HG03039 (cell line): ENCODE results near the gene HSD17B10.
"Not testable (repeated sequence)": the region's sequence is repeated elsewhere in the genome, so short reads cannot be mapped to it uniquely, and the experiment has no call there.

ENCODE experiments used
- ATAC-seq: cut with Tn5 transposase; IDR thresholded peaks from one replicate; pipeline ENCODE4 v1.9.1; 2021; ENCODE audit warnings: mild to moderate bottlenecking, moderate library complexity; ENCODE audit not compliant: unreplicated experiment

Gene HSD17B10

DNA sequence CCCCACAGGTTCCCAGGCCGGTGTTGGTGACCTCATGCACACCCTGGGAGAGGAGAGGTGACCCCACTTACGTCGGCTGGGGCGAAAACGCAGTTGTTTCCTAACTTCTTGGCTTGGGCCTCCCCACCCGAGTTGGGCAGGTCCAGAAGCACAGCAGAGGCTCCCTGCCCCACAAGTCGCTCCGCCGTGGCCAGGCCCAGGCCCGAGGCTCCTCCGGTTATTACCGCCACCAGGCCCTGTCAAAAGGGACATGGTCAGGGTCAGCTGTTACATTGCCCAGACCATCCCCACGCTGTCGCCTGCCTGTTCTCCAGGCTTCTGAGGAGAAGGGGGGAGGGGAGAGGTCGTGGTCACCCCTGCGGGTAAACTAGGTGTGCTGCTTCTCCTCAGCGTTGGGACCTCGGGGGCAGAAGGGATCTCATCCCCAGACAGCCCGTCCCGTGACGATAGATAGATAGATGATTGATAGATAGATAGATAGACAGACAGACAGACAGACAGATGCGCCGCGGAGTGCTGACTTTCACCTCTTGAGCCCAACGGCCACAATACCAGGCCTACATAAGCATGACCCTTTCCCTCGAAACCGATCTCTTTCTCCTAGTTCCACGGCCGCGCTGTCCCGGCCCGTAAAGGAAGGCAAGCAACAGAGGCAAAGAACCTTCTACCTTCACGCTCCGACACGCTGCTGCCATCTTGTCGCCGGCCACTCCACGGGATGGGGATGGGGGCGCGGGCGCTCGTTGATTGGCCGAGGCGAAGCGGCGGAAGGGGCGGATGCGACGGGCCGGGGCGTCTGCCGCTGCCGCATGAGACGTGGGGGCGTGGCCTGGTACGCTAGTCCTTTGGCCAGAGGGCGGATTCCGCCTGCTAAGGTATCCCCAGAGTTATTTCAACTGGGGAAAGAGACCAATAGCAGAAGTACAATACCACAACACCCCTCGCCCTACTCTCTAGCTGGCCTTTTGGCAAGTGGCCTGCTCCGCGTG is at the start of gene HSD17B10:
Gene HSD17B10 (minus strand): TSS at position 720 of the 989 bp plus-strand sequence. CDS start 25 bp downstream, at position 695.
- peak; percentile 90 for ATAC-seq

DNA sequence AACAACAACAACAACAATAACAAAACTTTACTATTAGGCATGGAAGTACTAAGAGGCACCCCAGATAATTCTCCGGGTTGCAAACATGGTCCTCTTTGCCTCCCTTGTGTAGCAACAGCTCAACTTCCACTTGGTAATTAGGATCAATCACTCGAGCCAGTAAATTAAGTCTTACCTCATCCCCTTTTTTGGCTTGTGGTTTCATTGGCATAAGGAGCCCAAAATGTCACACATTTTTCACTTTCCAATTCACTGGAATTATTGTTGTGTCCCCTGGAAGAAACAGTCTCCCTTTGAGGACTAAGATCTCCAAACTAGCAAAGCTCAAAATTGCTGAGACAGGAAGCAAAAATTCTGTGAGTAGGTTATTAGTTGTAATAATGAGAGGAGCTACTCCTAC is 49.2 kb upstream of the HSD17B10 start:
- no peak for ATAC-seq

DNA sequence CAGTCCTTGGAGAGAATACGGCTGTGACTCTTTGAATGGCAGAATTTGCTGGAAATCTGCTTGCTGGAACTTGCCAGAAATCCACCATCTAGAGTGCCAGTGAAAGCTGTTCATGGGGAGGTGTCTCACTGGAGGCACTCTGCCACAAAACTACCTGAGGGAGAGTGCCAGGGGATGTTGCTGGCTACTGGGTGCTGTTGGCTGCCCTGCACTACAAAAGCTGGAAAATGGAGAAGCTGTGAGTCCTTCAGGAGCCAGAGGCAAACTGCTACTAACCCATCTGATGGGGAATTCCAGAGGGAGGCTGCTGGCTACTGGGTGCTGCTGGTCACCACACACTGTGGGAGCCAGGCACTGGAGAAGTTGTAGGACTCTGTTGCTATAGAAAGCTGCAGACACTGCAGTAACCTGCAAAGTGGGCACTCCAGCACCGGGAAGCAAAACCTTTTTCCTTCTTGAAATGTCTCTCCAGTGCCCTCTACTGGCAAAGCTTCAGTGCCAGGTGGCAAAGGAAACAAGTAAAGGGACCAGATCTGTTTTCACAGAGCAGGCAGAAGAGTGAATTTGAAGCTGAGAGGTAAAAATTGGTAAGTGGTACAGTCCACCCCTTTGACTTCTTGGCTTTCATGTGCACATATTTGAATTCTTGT is 47.8 kb upstream of the HSD17B10 start:
- ATAC-seq: no peak

DNA sequence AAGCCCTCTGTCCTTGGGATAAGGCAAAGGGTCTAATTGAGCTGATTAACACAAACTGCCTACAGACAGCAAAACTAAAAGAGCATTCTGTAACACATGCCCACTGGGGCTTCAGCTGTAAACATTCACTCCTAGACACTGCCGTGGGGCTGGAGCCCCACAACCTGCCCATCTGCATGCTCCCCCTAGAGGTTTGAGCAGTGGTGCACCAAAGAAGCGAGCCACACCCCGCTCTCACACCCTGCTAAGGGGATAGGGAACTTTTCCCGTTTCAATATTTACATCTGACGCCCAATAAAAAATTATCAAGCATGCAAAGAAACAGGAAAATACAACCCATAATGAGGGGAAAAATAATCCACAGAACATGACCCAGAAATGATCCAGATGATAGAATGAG is 46.9 kb upstream of the HSD17B10 start:
- no peak for ATAC-seq

DNA sequence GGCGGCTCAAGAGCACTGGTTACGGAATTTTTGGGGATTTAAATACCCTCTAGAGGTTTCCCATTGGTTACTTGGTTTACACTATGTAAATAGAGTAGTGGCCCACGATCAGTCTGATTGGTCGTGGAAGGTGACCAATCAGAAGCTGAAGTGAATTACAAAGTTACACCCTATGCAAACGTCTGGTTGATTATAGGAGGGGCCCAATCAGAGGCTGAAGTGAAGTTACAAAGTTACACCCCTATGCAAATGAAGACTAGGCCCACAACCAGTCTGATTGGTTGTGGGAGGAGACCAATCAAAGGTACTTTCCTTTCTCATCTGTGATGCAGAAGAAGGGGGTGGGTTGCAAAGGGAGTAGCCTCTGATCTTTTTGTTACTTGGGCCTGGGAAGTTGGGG is 45.1 kb upstream of the HSD17B10 start:
- no peak for ATAC-seq

DNA sequence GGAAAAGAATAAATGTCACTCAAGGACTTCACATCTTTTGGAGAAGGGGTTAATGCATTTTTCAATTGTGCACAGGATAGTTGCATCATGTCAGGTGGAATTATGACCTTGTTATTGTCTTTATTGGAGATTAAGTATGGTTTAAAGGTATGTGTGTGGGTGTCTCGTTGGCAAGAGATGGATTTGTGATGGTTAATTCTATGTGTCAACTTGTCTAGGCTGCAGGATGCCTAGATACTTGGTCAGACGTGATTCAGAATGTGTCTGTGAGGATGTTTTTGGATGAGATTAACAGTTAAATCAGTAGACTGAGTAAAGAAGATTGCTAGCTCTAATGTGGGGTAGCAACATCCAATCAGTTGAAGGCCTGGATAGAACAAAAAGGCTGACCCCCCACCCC is 42.2 kb upstream of the HSD17B10 start:
- ATAC-seq: no peak

DNA sequence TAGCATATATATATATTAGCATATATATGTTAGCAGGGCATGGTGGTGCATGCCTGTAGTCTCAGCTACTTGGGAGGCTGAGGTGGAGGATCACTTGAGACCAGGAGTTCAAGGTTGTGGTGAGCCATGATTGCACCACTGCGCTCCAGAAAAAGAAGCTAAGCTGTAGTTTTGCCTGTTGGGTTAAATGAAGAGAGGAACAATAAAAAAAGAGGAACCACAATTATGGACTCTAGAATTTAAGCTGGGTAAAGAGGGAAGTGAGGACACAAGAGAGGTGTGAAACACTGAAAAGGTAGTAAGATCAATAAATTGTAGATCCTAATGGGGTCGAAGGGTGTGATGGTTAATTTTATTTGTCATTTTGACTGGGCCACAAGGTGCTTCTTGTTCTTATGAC is 40.5 kb upstream of the HSD17B10 start:
- ATAC-seq: no peak

DNA sequence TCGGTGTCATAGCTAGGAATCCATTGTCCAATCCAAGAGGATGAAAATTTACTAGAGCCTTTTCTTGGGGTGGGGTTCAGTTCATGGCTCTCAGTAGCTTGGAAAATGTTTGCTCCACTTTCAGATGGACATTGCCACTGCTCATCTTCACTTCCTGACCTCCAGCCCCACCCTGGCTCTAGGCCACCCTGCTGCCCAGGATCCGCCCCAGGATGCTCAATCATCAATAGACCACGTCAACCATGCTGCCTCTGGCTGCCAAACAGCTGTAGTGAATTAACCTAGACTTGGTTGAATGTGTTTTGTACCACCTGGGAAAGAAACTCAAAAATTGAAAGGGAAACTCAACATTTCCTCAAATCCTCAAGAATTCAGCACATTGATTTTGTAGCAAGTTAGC is 37.2 kb upstream of the HSD17B10 start:
- no peak for ATAC-seq

DNA sequence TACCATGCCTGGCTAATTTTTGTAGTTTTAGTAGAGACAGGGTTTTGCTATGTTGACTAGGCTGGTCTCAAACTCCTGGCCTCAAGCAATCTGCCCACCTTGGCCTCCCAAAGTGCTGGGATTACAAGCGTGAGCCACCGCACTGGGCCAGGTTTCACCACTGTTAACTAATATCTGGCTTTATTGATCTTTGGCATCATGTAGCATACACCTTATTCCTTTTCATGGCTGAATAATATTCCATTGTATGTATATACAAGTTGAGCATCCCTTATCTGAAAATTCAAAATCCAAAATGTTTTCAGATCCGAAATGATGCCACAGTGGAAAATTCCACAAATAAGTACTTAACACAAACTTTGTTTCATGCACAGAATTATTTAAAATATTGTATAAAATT is 34.5 kb upstream of the HSD17B10 start:
- ATAC-seq: not testable (repeated sequence)

DNA sequence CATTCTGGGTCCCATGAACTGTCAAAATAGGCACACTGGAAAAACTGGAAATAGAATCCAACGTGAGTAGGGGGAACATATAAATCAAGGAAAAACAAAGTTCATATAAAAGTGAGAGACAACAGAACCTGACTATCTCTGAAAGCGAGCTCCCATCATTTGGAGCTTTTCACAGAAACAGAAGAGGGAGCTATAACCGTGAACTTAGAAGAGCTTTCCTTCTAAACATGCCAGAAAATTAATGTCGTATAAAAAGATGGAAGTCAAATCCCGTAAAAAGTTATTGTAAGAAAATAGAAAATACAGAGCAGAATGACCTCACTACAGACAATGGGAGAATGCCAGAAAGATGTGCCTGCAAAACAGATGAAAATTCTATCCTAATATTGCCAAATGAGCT is 23.9 kb upstream of the HSD17B10 start:
- ATAC-seq: no peak

DNA sequence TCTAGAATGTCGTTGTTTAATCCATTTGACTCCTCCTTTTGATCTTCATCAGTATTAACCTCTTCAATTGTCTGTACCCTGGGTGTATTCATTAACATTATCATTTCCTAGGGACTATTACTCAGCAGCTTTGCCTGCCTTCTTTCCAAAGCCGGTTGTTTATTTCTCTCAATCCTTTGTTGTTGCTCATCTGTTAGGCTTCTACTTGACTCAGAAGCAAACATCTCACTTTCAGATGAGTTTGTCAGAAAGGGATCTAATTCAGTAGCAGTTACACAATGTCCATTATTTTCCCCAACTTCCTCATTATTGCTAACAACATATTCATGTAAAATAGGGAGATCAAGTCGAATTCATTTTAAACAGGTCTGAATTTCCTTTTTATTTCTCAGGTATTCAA is 22.1 kb upstream of the HSD17B10 start:
- no peak for ATAC-seq

DNA sequence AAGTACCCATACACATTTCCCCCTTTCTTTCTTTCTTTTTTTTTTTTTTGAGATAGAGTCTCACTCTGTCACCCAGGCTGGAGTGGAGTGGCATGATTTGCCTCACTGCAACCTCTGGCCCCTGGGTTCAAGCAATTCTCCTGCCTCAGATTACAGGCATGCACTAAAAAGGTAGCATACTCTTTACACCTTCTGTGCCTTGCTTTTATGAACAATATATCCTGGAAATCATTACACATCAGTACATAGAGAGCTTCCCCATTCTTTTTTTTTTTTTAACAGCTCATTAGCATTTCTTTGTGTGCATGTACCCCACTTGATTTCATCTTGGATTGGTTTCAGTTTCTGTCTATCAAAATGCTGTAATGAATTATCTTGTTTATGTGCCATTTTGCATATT is 18.6 kb upstream of the HSD17B10 start:
- no peak for ATAC-seq

DNA sequence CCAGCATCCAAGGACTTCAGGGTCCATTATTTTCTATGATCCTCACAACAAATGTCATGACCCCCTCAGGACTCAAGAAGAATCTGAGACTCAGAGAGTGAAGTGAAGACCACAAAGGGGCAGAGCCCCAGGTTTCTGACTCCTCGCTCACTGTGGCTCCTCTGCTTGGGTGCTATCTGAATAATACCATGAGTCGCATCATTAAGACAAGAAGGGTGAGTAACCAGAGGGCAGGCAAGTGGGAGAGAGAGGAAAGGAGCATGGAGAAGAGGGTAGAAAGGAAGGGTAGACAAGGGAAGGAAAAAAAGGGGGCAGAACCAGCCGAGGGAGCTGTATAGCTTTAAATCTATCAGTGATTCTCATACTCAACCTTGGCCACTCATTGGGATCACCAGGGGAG is 15.5 kb upstream of the HSD17B10 start:
- no peak for ATAC-seq

DNA sequence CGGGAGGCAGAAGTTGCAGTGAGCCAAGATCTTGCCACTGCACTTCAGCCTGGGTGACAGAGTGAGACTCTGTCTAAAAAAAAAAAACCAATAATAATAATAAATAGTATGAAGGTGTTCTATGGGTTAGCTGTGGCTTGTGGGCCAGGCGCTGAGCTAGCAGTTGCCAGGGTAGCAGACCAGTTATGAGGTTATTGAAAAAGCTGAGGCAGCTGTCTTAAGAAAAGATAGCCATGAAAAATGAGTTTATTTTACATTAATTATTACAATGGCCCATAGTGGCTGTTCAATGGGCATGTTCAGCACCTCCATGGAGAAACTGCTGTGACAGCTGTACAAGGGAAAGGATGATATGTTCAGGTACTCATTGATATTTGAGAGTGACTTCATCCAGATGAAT is 13.3 kb upstream of the HSD17B10 start:
- no peak for ATAC-seq

DNA sequence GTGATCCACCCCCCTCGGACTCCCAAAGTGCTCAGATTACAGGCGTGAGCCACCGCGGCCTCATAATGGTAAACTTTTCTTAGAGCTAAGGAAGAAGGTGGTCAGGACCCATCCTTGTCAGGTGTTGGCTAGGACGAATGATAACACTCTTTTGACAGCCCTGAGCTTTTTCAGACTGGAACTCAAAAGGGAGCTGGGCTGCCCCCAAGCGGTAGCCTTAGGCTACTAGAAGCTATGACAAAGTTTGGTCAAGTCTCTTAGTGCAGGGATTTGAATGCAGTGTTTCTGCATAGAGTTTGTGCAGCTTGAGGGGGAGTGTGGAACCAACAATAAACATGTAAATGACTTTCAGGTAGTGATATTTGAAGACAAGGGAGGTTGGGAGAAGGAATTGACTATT is 11.8 kb upstream of the HSD17B10 start:
- no peak for ATAC-seq

DNA sequence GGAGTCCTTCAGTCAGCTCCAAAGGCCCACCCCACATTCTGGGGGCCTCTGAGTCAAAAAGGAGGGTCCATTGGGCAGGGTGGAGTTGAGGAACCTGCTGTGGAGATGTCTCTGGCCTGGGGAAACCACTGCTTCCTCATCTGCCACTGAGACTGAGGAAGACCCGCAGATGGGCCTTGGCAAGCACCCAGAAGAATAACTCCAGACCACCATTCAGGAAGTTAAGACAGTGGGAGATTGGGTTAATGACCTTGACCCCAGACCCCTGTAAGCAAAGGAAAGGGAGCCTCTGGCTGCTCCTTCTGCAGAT is 8.1 kb upstream of the HSD17B10 start:
- ATAC-seq: no peak

DNA sequence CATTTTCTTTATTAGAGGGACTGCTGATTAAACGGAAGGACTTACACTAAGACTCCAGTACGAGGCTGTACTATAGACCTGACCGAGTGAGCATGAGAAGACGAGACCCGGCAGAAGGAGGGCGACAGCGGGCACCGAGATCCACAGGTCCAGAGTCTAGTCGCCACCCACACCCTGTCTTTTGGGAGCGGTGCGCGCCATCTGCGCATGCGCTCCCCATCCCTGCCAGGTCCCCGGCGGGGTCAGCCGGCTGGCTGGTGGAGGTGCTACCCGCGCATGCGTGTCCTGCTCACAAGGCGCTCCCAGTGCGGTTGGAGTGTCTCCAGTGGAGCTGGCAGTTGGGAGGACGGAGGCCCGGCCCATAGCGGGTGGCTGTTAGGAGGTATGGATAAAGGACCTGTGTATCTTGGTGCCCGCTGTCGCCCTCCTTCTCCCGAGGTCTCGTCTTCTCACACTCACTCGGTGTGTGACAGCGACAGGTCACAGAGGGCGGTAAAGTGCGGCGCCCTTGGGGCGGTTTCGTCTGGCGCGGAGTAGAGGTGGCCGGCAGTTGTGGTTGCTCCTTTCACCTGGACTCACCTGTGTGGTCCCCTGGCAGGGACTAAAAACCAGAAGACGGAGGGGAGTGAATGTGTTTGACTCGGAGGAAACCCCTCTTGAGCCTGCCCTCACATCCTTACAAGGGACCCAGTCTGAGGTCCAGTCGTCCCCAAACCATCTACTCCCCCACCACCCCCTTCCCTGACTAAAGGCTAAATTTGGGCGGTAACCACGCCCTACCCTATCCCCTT is 7.6 kb upstream of the HSD17B10 start:
- ATAC-seq: peak; percentile 76

DNA sequence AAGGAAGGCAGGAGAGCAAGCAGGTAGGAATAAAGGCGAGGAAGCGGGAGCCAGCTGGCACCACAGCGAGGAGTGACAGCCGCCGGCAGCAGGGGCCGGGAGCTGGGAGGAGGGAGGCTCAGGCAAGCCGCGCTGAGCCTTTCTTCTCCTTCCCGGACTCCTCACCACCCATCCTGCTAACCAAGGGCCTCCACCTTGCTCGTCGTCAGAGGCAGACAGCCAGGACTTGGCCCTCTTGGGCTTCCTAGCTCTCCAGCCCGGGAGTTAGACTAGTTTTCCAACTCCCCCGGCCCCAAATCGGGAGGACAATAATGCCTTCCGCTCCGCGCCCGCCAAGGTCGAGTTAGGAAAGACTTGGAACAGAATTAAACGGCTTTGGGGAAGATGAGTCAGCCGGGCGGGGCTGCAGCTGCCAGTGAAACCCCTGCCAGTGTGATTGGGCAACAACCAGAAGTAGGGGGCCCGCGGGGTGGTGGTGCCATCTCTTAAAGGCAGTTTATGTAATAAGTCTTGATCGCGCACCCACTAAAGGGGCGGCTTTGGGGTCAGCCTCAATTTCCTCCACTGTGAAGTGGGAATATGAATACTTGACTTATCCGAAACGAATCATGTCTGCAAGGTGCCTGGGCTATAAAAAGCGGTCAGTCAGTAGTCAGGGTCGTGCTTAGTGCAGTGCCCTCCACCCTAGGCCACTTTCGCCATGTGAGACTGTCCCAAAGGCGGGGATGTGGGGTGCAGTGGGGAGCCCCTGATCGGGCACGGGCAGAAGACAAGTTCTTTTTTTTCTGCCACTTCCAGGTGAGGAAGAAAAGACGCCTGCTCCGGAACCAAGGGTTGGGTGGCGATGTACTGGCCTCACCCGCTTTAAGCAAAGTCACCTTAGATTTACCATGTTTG is 6.7 kb upstream of the HSD17B10 start:
- no peak for ATAC-seq

DNA sequence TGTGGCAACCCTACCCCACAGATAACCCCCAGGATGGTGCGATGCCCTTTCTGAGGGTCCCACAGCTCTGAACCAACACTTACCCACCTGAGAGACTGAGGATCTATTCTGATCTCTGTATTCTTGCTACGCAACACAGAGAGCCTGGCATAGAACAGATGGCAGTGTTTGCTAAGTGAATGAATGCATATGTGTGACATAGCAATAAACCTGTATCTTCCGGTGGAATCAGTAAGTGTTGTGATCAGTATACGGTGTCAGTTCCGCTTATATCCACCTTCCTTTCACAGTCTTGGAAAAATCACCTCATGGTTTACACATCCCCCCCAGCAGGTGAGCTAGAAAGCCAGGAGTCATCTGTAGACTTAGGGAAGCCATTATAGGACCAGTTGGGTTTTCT is 5.9 kb upstream of the HSD17B10 start:
- ATAC-seq: no peak

DNA sequence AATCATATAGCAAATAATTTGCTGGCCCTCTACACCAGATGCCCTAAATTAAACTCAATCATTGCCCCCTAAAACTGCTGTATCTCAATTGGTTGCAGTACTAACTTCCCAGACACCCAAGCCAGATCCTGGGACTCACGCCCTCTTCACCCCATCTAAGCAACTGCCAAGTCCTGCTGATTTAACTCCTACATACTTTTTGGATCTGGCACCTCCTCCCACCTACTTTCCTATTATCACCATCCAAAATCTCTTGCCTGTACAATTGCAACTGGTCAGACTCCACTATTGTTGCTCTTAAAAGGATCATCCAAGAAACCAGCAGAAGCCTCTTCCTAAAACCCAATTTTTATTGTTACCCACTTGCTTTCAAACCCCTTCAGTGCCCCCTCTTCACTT is 4.7 kb upstream of the HSD17B10 start:
- ATAC-seq: no peak
